Panc1 (cell line): ENCODE data around the gene RNF220. TPM values are rescaled to one million over a fixed set of nuclear protein-coding genes. Genes with fewer than 3 reads are reported as not detected.

Experiments
- ATAC-seq: fragments of 200-7000 bp; cut with Tn5 transposase; 2 replicates; pipeline ENCODE4 v1.9.1; 2020; ENCODE audit warnings: mild to moderate bottlenecking, moderate library complexity
- BruUV-seq: library from RNA; stranded (reverse); fragments of 400-500 nt; replicated peaks from 2 replicates; lab custom pipeline; 2021; lab: Mats Ljungman, UMichigan
- CTCF ChIA-PET: fragments of 300-600 bp; sonication (Branson Sonifier 250); formaldehyde crosslinking; loops from one replicate; lab custom pipeline; 2022; ENCODE audit warnings: antibody characterized with exemption; lab: Charles Lee
- POLR2A ChIA-PET: fragments of 300-600 bp; sonication (Branson Sonifier 250); formaldehyde crosslinking; loops from one replicate; lab custom pipeline; 2022; ENCODE audit warnings: antibody characterized with exemption; lab: Charles Lee
- DNase-seq: peaks from one replicate; pipeline ENCODE4 v3.0.0-alpha.2; 2010; ENCODE audit warnings: low read depth, low spot score
- H3K27ac ChIP-seq: 2 replicates; pipeline ENCODE4 v1.5.1; 2011; ENCODE audit warnings: mild to moderate bottlenecking, low read length, inconsistent platforms
- H3K27me3 ChIP-seq: fragments of 200-500 bp; sonication (Bioruptor generic); 2 replicates; pipeline ENCODE4 v1.6.0; 2014; ENCODE audit warnings: low read length, inconsistent platforms; ENCODE audit not compliant: control insufficient read depth, insufficient read depth
- H3K36me3 ChIP-seq: fragments of 200-500 bp; sonication (Bioruptor generic); 2 replicates; pipeline ENCODE4 v1.5.1; 2014; ENCODE audit warnings: inconsistent platforms, mild to moderate bottlenecking, low read length, moderate library complexity; ENCODE audit not compliant: control insufficient read depth, insufficient read depth
- H3K4me1 ChIP-seq: 2 replicates; pipeline ENCODE4 v1.5.1; 2011; ENCODE audit warnings: inconsistent platforms, mild to moderate bottlenecking, low read length, moderate library complexity; ENCODE audit not compliant: control insufficient read depth, insufficient read depth
- H3K4me3 ChIP-seq, 2 experiments: 2 replicates each; pipeline ENCODE4 v1.5.1; 2011 to 2012; ENCODE audit warnings: low read depth in 2 of 2, low read length in 2 of 2, mild to moderate bottlenecking in 2 of 2, inconsistent platforms in 1 of 2, moderate library complexity in 1 of 2
- H3K9me3 ChIP-seq: fragments of 200-500 bp; sonication (Bioruptor generic); 2 replicates; pipeline ENCODE4 v1.5.1; 2014; ENCODE audit warnings: low read depth, mild to moderate bottlenecking, inconsistent platforms, low read length, moderate library complexity; ENCODE audit not compliant: control insufficient read depth, insufficient read depth
- CTCF ChIP-seq: fragments of 450-650 bp; IDR thresholded peaks from 2 replicates; pipeline ENCODE4 v1.5.1; 2017; ENCODE audit warnings: mild to moderate bottlenecking
- POLR2AphosphoS5 ChIP-seq: IDR thresholded peaks from 2 replicates; pipeline ENCODE4 v1.6.1; 2012; ENCODE audit warnings: mild to moderate bottlenecking, low read depth, low read length, moderate library complexity
- REST ChIP-seq, 2 experiments: IDR thresholded peaks; 2 replicates each; pipeline ENCODE4 v1.6.1; 2011 to 2012; ENCODE audit warnings: low read depth in 2 of 2, control low read depth in 1 of 2, low read length in 1 of 2, mild to moderate bottlenecking in 1 of 2, moderate library complexity in 1 of 2; ENCODE audit not compliant: insufficient read depth in 1 of 2
- SIN3A ChIP-seq: IDR thresholded peaks from 2 replicates; pipeline ENCODE4 v1.6.1; 2012; ENCODE audit warnings: low read depth, mild to moderate bottlenecking, low read length, moderate library complexity, borderline replicate concordance; ENCODE audit not compliant: insufficient read depth
- TCF7L2 ChIP-seq: IDR thresholded peaks from 2 replicates; pipeline ENCODE4 v1.6.1; 2011; ENCODE audit warnings: mild to moderate bottlenecking, low read depth, low read length, inconsistent platforms
- in situ Hi-C: cut with HindIII; loops from 2 replicates; pipeline ENCODE4 v1.10.0; 2016; ENCODE audit warnings: low sequenced_read_pairs, low pct_unique_long_range_greater_than_20kb
- intact Hi-C: fragments of 100-400 bp; cut with micrococcal nuclease; formaldehyde crosslinking; loops from one replicate; pipeline ENCODE4 v1.10.0; 2022; ENCODE audit not compliant: unreplicated experiment
- total RNA-seq: library from RNA; stranded (reverse); gene quantifications from one replicate; pipeline ENCODE4 v1.2.1, GENCODE V29; 2021; ENCODE audit not compliant: unreplicated experiment

The RNF220 gene
- total RNA-seq, 1 experiment from 2014 or later: 64.9 TPM

GRCh38 chr1:44693900-44694299 is 288.8 kb downstream of the RNF220 start:
- H3K27ac ChIP-seq: no peak overlapping the region
- no peaks in the 10 kb centered on the region for H3K9me3 ChIP-seq
- CTCF ChIA-PET: no interaction called here
- no peak overlapping the region for H3K4me3 ChIP-seq
- peaks cover 5% of the 10 kb centered on the region; the same call in 1 of the 2 replicates for H3K4me1 ChIP-seq
- POLR2A ChIA-PET: interaction anchor here (0.6 kb wide), 1 partner anchor 11 kb away, joined by 4 read pairs; no protein-coding TSS in a partner anchor
- H3K36me3 ChIP-seq: no peaks in the 10 kb centered on the region
- no peak for DNase-seq
- BruUV-seq: no TSS peak
- intact Hi-C loops: no loop called here
- no peak for TF ChIP-seq POLR2AphosphoS5
- no peak for TF ChIP-seq CTCF
- no peak for TF ChIP-seq TCF7L2
- no peak for TF ChIP-seq SIN3A
- TF ChIP-seq REST (IDR thresholded peaks at IDR 0.05; ENCODE audit: insufficient read depth in 1 of 2, low read depth in 2 of 2, low read length in 1 of 2): no peak
- H3K27me3 ChIP-seq: no peaks in the 10 kb centered on the region
- in situ Hi-C loops: no loop called here
- no peak for ATAC-seq

GRCh38 chr1:44694863-44695478 is 289.9 kb downstream of the RNF220 start:
- ATAC-seq: no peak
- Histone ChIP-seq H3K27me3 (no peaks in the 10 kb centered on the region), H3K9me3 (no peaks in the 10 kb centered on the region), H3K4me3 (no peak overlapping the region), H3K36me3 (no peaks in the 10 kb centered on the region), H3K4me1 (no peaks in the 10 kb centered on the region), H3K27ac (no peak overlapping the region)
- in situ Hi-C loops: no loop called here
- ChIA-PET POLR2A (no interaction called here), CTCF (no interaction called here)
- DNase-seq: no peak
- no TSS peak for BruUV-seq
- intact Hi-C loops: no loop called here
- no peak for TF ChIP-seq TCF7L2
- no peak for TF ChIP-seq REST (IDR thresholded peaks at IDR 0.05; ENCODE audit: insufficient read depth in 1 of 2, low read depth in 2 of 2, low read length in 1 of 2)
- no peak for TF ChIP-seq CTCF
- TF ChIP-seq POLR2AphosphoS5: no peak
- TF ChIP-seq SIN3A: no peak
